ENCODE data around the gene MKRN3.

- no peak for TF ChIP-seq CEBPB (IDR thresholded peaks at IDR 0.05; ENCODE audit: borderline replicate concordance in 1 of 2, low read depth in 2 of 2, low read length in 2 of 2)
- no peak for TF ChIP-seq CTCF (IDR thresholded peaks at IDR 0.05 in 2 of 3, conservative IDR thresholded peaks at IDR 0.05 in 1 of 3; ENCODE audit: control insufficient read depth in 2 of 3, extremely low read depth in 1 of 3, insufficient read depth in 1 of 3, low read depth in 3 of 3, low read length in 3 of 3)
- TF ChIP-seq NFXL1 (IDR thresholded peaks at IDR 0.05; ENCODE audit: borderline replicate concordance) = no peak
- no peak for TF ChIP-seq CEBPZ (IDR thresholded peaks at IDR 0.05; ENCODE audit: low read depth, low read length)
- TF ChIP-seq E2F4 (IDR thresholded peaks at IDR 0.05; ENCODE audit: low read depth, low read length) = no peak
- no peak for TF ChIP-seq GABPA (IDR thresholded peaks at IDR 0.05; ENCODE audit: low read depth)
- TF ChIP-seq SMC3 (IDR thresholded peaks at IDR 0.05; ENCODE audit: borderline replicate concordance, low read length) = no peak
These were observed 28.8 kb upstream of the MKRN3 start for GRCh38 chr15:23536659-23537058.

Data from GM12878 (cell line).